NT2/D1 (cell line): ENCODE data around the gene THAP12.
A peak's percentile ranks its signal among the peaks of the same experiment; 100 is the strongest.

Source experiments
- DNase-seq: peaks from one replicate; pipeline ENCODE4 v3.0.0-alpha.2; 2011; ENCODE audit warnings: low read depth, low spot score
- H3K27me3 ChIP-seq: 2 replicates; pipeline ENCODE4 v1.6.0; 2011; ENCODE audit warnings: mild to moderate bottlenecking; ENCODE audit not compliant: insufficient read length, insufficient read depth
- H3K36me3 ChIP-seq: 2 replicates; pipeline ENCODE4 v1.6.1; 2011; ENCODE audit warnings: mild to moderate bottlenecking, low read length, mixed read lengths; ENCODE audit not compliant: insufficient read depth, insufficient read length
- H3K4me1 ChIP-seq: 2 replicates; pipeline ENCODE4 v1.5.1; 2011; ENCODE audit not compliant: insufficient read depth, insufficient read length
- H3K4me3 ChIP-seq: 2 replicates; pipeline ENCODE4 v1.5.1; 2011; ENCODE audit warnings: low read depth; ENCODE audit not compliant: insufficient read length
- H3K9ac ChIP-seq: 2 replicates; pipeline ENCODE4 v1.6.0; 2011; ENCODE audit warnings: low read depth; ENCODE audit not compliant: insufficient read length
- H3K9me3 ChIP-seq: 2 replicates; pipeline ENCODE4 v1.5.1; 2011; ENCODE audit warnings: mild to moderate bottlenecking, low read length; ENCODE audit not compliant: insufficient read depth
- SUZ12 ChIP-seq: IDR thresholded peaks from 2 replicates; pipeline ENCODE4 v1.6.1; 2011; ENCODE audit not compliant: insufficient read length, insufficient read depth; ENCODE audit errors: extremely low read depth
- YY1 ChIP-seq: IDR thresholded peaks from 2 replicates; pipeline ENCODE4 v1.6.1; 2011; ENCODE audit not compliant: insufficient read length, insufficient read depth
- ZNF274 ChIP-seq: IDR thresholded peaks from 2 replicates; pipeline ENCODE4 v1.6.1; 2011; ENCODE audit warnings: mild to moderate bottlenecking, low read depth, low read length

THAP12 gene

DNA sequence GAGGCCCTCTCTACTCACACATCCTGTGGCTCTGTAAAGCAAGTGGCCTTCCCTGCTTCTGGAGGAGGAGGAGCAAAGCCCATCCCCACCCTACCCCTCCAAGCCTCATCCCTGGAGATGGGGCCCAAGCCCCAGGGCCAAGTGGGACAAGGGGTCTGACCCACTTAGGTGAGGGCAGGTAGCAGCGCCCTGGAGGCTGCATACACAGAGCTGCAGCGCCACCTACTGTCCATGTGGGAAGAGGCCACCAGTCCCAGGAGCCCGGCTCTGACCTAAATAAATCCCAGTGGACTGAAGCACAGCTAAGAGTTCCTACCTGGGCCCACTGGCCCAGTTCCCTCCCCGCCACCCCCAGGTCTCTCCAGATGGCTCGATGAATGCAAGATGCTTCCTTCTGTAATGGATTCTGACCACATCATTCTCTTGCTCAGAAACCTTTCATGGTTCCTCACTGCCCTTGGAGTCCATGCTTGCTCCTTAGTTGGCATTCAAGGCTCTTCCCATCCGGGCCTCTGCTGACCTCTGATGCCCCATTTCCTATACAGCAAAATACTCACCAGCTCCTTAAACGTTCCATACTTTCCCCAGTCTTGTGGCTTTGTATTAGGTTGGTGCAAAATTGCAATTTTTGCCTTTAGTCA is 62.1 kb downstream of the THAP12 start:
- H3K36me3 ChIP-seq, result no peaks in the 10 kb centered on the region
- peaks cover 38% of the 10 kb centered on the region for H3K27me3 ChIP-seq
- H3K4me3 ChIP-seq, result no peak overlapping the region
- TF ChIP-seq YY1 (no peak), ZNF274 (no peak), SUZ12 (no peak)
- no peak overlapping the region for H3K9ac ChIP-seq
- no peaks in the 10 kb centered on the region for H3K9me3 ChIP-seq
- DNase-seq, result peak; percentile 76
- peaks cover 16% of the 10 kb centered on the region for H3K4me1 ChIP-seq

DNA sequence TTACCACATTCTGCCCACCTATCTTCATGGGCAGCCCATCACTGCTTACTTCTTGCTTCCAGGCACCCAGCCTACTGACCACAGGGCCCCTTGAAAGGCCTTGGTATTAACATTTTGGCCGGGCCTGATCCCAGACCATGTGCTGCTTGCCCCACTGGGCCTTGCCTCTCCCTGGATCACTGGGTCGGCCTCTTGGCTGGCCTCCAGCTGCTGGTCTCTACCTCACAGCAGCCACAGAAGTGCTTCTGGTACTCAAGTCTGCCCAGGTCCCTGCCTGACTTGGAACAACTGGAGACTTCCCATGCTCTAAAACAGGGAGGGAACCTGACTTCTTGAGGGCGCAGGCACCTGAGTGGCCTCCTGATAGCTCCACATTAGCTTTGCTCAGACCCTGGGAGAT is 63.6 kb downstream of the THAP12 start:
- Histone ChIP-seq H3K27me3 (peaks cover 37% of the 10 kb centered on the region), H3K36me3 (no peaks in the 10 kb centered on the region), H3K4me3 (no peak overlapping the region), H3K9me3 (no peaks in the 10 kb centered on the region), H3K9ac (no peak overlapping the region), H3K4me1 (peaks cover 15% of the 10 kb centered on the region)
- no peak for DNase-seq
- TF ChIP-seq ZNF274 (no peak), YY1 (no peak), SUZ12 (no peak)

DNA sequence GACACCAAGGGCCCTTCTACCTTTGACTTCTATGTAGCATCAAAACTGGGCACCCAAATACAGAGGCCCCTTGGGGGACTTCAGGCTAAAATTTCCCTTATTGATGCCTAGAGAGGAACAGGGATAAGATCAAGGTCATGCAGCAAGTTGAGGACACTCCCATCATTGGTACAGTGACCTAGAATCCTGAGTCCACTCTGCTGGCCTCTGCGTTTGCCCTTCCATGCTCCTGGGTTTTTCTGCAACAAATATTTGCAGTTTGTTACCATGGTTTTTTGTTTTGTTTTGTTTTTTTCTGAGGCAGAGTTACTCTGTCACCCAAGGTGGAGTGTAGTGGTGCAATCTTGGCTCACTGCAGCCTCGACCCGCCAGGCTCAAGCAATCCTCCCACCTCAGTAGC is 64.2 kb downstream of the THAP12 start:
- TF ChIP-seq ZNF274, result no peak
- TF ChIP-seq YY1, result no peak
- no peak for TF ChIP-seq SUZ12

GRCh38 chr11:76315182-76315853 is 65.6 kb downstream of the THAP12 start:
- peaks cover 17% of the 10 kb centered on the region for H3K27me3 ChIP-seq
- no peak overlapping the region for H3K9ac ChIP-seq
- H3K36me3 ChIP-seq, result no peaks in the 10 kb centered on the region
- H3K4me1 ChIP-seq, result peaks cover 10% of the 10 kb centered on the region
- H3K4me3 ChIP-seq, result no peak overlapping the region
- no peaks in the 10 kb centered on the region for H3K9me3 ChIP-seq
- no peak for DNase-seq
- TF ChIP-seq ZNF274 (no peak), SUZ12 (no peak), YY1 (no peak)

More for the DNA sequence above, 64.2 kb downstream of the THAP12 start:
- DNase-seq, result no peak
- H3K4me3 ChIP-seq, result no peak overlapping the region
- peaks cover 13% of the 10 kb centered on the region for H3K4me1 ChIP-seq
- peaks cover 31% of the 10 kb centered on the region for H3K27me3 ChIP-seq
- no peaks in the 10 kb centered on the region for H3K9me3 ChIP-seq
- H3K9ac ChIP-seq, result no peak overlapping the region
- H3K36me3 ChIP-seq, result no peaks in the 10 kb centered on the region

DNA sequence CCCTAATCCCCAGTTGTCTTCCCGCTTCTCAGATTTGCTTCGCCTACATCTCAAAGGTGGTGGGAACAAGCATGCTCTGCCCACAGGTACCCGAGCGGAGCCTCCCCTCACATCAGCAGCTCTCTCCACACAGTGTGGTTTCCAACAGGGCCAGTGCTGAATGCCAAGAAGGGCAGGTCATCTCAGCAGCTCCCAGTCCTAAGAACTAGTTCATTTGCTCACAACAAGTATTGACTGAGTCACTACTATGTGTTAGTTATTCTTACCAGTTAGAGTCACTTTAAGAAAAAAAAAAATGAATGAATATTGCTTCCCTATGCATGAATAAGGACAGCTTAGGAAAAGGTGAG is 66.2 kb downstream of the THAP12 start:
- H3K4me3 ChIP-seq, result no peak overlapping the region
- H3K4me1 ChIP-seq, result peaks cover 10% of the 10 kb centered on the region
- TF ChIP-seq SUZ12 (no peak), YY1 (no peak)
- no peaks in the 10 kb centered on the region for H3K9me3 ChIP-seq
- H3K27me3 ChIP-seq, result peaks cover 11% of the 10 kb centered on the region
- no peak overlapping the region for H3K9ac ChIP-seq
- H3K36me3 ChIP-seq, result no peaks in the 10 kb centered on the region
- no peak for DNase-seq

GRCh38 chr11:76313913-76314740 is 66.8 kb downstream of the THAP12 start:
- DNase-seq, result no peak
- TF ChIP-seq YY1, result no peak
- no peak for TF ChIP-seq ZNF274
- TF ChIP-seq SUZ12, result no peak
- no peak overlapping the region for H3K9ac ChIP-seq

GRCh38 chr11:76313271-76313670 is 67.7 kb downstream of the THAP12 start:
- no peak for TF ChIP-seq ZNF274
- TF ChIP-seq SUZ12, result no peak
- TF ChIP-seq YY1, result no peak
- H3K4me1 ChIP-seq, result peaks cover 7% of the 10 kb centered on the region
- no peak overlapping the region for H3K9ac ChIP-seq

More at GRCh38 chr11:76313913-76314740, 66.8 kb downstream of the THAP12 start:
- Histone ChIP-seq H3K4me1 (peaks cover 10% of the 10 kb centered on the region), H3K36me3 (no peaks in the 10 kb centered on the region), H3K9me3 (no peaks in the 10 kb centered on the region), H3K27me3 (peaks cover 10% of the 10 kb centered on the region), H3K4me3 (no peak overlapping the region)

More at GRCh38 chr11:76313271-76313670, 67.7 kb downstream of the THAP12 start:
- H3K27me3 ChIP-seq, result peaks cover 10% of the 10 kb centered on the region
- H3K36me3 ChIP-seq, result no peaks in the 10 kb centered on the region
- no peak overlapping the region for H3K4me3 ChIP-seq
- H3K9me3 ChIP-seq, result no peaks in the 10 kb centered on the region
- DNase-seq, result no peak
